WI38 (cell line): Measurements from ENCODE around the gene GPSM1.

Source experiments
- H3K4me3 ChIP-seq: 2 replicates; pipeline ENCODE4 v1.5.1; 2011; ENCODE audit warnings: low read depth, mild to moderate bottlenecking, control low read depth, low read length
- CTCF ChIP-seq: IDR thresholded peaks from 2 replicates; pipeline ENCODE4 v1.5.1; 2012; ENCODE audit warnings: low read depth, mild to moderate bottlenecking, control low read depth, low read length

The GPSM1 gene

GRCh38 chr9:136372561-136373299 lies 45.4 kb downstream of the GPSM1 start:
- TF ChIP-seq CTCF = peak; percentile 41
- no peak overlapping the region for H3K4me3 ChIP-seq

DNA sequence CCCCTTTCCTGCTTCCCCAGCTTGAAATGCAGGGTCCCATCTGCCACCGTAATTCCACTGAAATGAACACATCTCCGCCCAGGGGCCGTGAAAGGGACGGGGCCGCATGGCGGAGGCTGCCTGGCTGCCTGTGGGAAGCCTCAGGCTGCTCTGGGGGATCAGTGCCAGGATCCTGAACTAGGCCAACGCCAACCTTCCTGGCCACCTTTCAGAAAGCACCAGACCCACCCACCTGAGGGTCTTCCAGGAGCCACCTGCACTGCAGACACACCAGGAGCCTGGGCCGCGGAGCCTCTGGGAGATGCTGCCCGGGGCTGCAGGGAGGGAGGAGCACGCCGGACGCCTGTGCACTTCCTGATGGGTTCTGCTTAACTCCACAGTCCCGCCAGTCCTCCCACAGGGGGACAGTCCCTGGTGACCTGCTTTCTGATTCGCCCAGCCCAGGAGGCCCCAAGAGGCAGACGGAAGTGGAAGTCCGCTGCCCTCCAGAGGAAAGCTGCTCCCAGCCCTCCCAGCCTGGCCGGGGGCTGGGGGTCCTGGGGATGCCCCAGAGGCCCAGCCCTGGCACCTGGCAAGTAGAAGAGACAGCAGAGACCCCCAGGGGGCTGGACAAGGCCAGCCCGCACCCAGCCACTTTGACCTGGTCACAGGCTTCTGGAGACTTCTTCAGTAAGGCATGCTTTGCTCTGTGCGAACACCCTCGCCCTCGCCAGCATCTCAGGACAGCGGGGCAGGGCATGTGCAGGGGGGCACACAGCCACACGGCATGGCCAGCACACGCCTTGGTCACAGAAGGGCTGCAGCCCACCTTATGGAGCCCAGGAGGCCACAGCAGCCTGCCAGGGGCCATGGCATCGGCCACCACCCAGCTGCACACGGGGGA lies 46.2 kb downstream of the GPSM1 start, which contains the start of gene CARD9:
CARD9 (minus strand) TSS at position 370 of the 883 bp plus-strand sequence. CDS start 1,591 bp downstream, outside the sequence.
- H3K4me3 ChIP-seq = no peak within 1 kb of the TSS
- no peak for TF ChIP-seq CTCF

DNA sequence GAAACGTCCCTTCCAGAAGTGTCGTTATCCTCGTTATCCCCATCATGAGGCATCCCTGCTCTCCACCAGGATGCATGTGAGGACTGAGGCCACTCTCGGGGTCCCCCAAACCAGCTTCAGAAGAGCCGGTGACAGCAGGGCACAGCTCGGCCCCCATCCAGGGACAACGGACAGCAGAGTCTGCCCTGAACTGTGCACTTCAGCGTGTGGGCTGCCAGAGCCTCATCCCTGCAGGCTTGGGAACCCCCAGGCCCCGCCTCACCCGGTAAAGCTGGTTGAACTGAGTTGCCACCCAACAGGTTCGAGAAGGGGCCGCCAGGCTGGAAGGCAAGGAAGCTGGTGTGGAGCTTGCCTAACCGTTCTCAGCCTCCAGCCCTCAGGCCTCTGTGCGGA lies 46.8 kb downstream of the GPSM1 start:
- H3K4me3 ChIP-seq = no peak overlapping the region
- TF ChIP-seq CTCF = no peak

GRCh38 chr9:136375096-136375495 lies 47.8 kb downstream of the GPSM1 start:
- H3K4me3 ChIP-seq = no peak overlapping the region
- TF ChIP-seq CTCF = no peak

DNA sequence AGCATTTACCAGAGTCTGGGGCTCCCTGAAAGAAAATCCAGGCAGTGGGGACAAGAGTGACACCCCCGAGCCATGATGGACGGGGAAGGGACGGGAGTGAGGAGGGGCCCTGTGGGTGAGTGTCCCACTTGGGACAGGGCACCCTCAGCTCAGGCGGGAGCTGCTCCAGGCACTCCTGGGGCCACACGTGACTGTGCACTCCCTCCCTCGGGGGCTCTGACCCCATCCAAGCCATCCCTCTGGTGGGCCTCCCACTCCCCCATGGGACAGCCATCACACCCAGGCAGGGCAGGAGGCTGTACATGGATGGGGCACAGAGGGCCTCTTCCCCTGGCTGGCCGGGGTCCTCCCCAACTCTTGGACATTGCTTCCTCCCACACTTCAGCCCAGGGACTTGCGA lies 49.1 kb downstream of the GPSM1 start:
- no peak overlapping the region for H3K4me3 ChIP-seq
- no peak for TF ChIP-seq CTCF

- no peak for TF ChIP-seq CTCF
- H3K4me3 ChIP-seq = no peak overlapping the region
Observed at GRCh38 chr9:136377341-136378169, 50.2 kb downstream of the GPSM1 start.
